ENCODE results near the gene EVPL. TPM values are rescaled to one million over a fixed set of nuclear protein-coding genes. Genes with fewer than 3 reads are reported as not detected.

Gene EVPL
- total RNA-seq, 1 donor from 2014 or later: not detected

GRCh38 chr17:76025294-76025693 is 1.8 kb downstream of the EVPL start:
- no peak overlapping the region for H3K4me2 ChIP-seq
- no peaks in the 10 kb centered on the region for H3K36me3 ChIP-seq
- H3K9me3 ChIP-seq (ENCODE audit: low read depth): no peaks in the 10 kb centered on the region
- Mint-ChIP-seq H3K9me3 (no peaks in the 10 kb centered on the region), H3K27ac (no peak overlapping the region), H3K27me3 (ENCODE audit: insufficient read depth, low read depth) (no peaks in the 10 kb centered on the region), H3K36me3 (no peaks in the 10 kb centered on the region), H3K4me1 (peaks cover 14% of the 10 kb centered on the region), H3K4me3 (no peak overlapping the region)
- no peak overlapping the region for H2AFZ ChIP-seq (replicated peaks)
- no peaks in the 10 kb centered on the region for H3K27me3 ChIP-seq
- peaks cover 17% of the 10 kb centered on the region for H3F3A ChIP-seq (ENCODE audit: low read depth)
- no peaks in the 10 kb centered on the region for H3K79me2 ChIP-seq (ENCODE audit: low read depth)
- H3K9ac ChIP-seq: no peak overlapping the region
- no peak overlapping the region for H3K27ac ChIP-seq
- DNase-seq (ENCODE audit: low spot score): no peak
- no peak for TF ChIP-seq CTCF (IDR thresholded peaks at IDR 0.05)
- no peak for TF ChIP-seq EZH2 (IDR thresholded peaks at IDR 0.05)
- TF ChIP-seq EZH2phosphoT487 (IDR thresholded peaks at IDR 0.05): no peak
- peaks cover 5% of the 10 kb centered on the region for H4K20me1 ChIP-seq (ENCODE audit: low read depth)
- no peak overlapping the region for H3K4me3 ChIP-seq
- peaks cover 5% of the 10 kb centered on the region for H3K4me1 ChIP-seq

- DNase-seq (ENCODE audit: low spot score): no peak
- Mint-ChIP-seq H3K27ac (no peak overlapping the region), H3K4me1 (peaks cover 7% of the 10 kb centered on the region), H3K9me3 (no peaks in the 10 kb centered on the region), H3K36me3 (no peaks in the 10 kb centered on the region), H3K27me3 (ENCODE audit: insufficient read depth, low read depth) (no peaks in the 10 kb centered on the region), H3K4me3 (no peak overlapping the region)
- Histone ChIP-seq H3K36me3 (no peaks in the 10 kb centered on the region), H2AFZ (replicated peaks) (no peak overlapping the region), H3K79me2 (ENCODE audit: low read depth) (no peaks in the 10 kb centered on the region), H3K9ac (no peak overlapping the region), H3K27ac (no peak overlapping the region), H3F3A (ENCODE audit: low read depth) (peaks cover 7% of the 10 kb centered on the region), H3K27me3 (no peaks in the 10 kb centered on the region), H3K4me2 (no peak overlapping the region), H3K4me3 (no peak overlapping the region), H4K20me1 (ENCODE audit: low read depth) (no peaks in the 10 kb centered on the region), H3K9me3 (ENCODE audit: low read depth) (no peaks in the 10 kb centered on the region), H3K4me1 (no peaks in the 10 kb centered on the region)
- TF ChIP-seq EZH2phosphoT487 (IDR thresholded peaks at IDR 0.05) (no peak), CTCF (IDR thresholded peaks at IDR 0.05) (no peak), EZH2 (IDR thresholded peaks at IDR 0.05) (no peak)
Measured at GRCh38 chr17:76024353-76024752, 2.8 kb downstream of the EVPL start.

- Histone ChIP-seq H3K27ac (no peak overlapping the region), H3F3A (ENCODE audit: low read depth) (peaks cover 3% of the 10 kb centered on the region), H3K79me2 (ENCODE audit: low read depth) (no peaks in the 10 kb centered on the region), H3K36me3 (no peaks in the 10 kb centered on the region), H3K9me3 (ENCODE audit: low read depth) (no peaks in the 10 kb centered on the region), H3K9ac (no peak overlapping the region), H3K27me3 (no peaks in the 10 kb centered on the region), H3K4me3 (no peak overlapping the region), H3K4me2 (no peak overlapping the region), H2AFZ (replicated peaks) (no peak overlapping the region), H4K20me1 (ENCODE audit: low read depth) (no peaks in the 10 kb centered on the region), H3K4me1 (no peaks in the 10 kb centered on the region)
- Mint-ChIP-seq H3K9me3 (no peaks in the 10 kb centered on the region), H3K4me3 (no peak overlapping the region), H3K27me3 (ENCODE audit: insufficient read depth, low read depth) (no peaks in the 10 kb centered on the region), H3K27ac (no peak overlapping the region), H3K4me1 (peaks cover 6% of the 10 kb centered on the region), H3K36me3 (no peaks in the 10 kb centered on the region)
- TF ChIP-seq EZH2 (IDR thresholded peaks at IDR 0.05): no peak
- TF ChIP-seq CTCF (IDR thresholded peaks at IDR 0.05): no peak
- TF ChIP-seq EZH2phosphoT487 (IDR thresholded peaks at IDR 0.05): no peak
- DNase-seq (ENCODE audit: low spot score): no peak
Measured at GRCh38 chr17:76023900-76024237, 3.2 kb downstream of the EVPL start.

Measured in neural progenitor cell (in vitro differentiated cells).